Measurements from ENCODE around the gene MYCT1.

The MYCT1 gene, protein sequence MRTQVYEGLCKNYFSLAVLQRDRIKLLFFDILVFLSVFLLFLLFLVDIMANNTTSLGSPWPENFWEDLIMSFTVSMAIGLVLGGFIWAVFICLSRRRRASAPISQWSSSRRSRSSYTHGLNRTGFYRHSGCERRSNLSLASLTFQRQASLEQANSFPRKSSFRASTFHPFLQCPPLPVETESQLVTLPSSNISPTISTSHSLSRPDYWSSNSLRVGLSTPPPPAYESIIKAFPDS

DNA sequence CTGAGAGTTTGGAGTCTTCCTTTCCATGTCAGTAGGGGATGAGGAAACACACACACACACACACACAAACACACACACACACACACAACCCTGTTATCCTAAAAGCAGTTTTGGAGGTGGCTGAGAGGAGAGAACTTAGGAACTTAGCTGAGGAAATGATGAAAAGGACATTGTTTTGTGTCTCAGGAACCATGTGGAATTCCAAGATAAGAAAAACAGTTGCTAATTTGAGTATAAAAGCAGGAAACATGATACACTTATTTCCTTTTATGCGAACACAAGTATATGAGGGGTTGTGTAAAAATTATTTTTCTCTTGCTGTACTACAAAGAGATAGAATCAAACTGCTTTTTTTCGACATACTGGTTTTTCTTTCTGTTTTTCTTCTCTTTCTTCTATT, at the start of gene MYCT1:
TSS of gene MYCT1 (plus strand) at position 264 of the 400 bp plus-strand sequence. CDS start at position 270, 6 bp downstream.
- TF ChIP-seq, protein P1, sequence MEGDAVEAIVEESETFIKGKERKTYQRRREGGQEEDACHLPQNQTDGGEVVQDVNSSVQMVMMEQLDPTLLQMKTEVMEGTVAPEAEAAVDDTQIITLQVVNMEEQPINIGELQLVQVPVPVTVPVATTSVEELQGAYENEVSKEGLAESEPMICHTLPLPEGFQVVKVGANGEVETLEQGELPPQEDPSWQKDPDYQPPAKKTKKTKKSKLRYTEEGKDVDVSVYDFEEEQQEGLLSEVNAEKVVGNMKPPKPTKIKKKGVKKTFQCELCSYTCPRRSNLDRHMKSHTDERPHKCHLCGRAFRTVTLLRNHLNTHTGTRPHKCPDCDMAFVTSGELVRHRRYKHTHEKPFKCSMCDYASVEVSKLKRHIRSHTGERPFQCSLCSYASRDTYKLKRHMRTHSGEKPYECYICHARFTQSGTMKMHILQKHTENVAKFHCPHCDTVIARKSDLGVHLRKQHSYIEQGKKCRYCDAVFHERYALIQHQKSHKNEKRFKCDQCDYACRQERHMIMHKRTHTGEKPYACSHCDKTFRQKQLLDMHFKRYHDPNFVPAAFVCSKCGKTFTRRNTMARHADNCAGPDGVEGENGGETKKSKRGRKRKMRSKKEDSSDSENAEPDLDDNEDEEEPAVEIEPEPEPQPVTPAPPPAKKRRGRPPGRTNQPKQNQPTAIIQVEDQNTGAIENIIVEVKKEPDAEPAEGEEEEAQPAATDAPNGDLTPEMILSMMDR (IDR thresholded peaks at IDR 0.05; ENCODE audit: borderline replicate concordance, insufficient read depth, low read depth, low read length), result no peak
- no peak within 1 kb of the TSS for H3K4me3 ChIP-seq (ENCODE audit: low read depth, low read length)

DNA sequence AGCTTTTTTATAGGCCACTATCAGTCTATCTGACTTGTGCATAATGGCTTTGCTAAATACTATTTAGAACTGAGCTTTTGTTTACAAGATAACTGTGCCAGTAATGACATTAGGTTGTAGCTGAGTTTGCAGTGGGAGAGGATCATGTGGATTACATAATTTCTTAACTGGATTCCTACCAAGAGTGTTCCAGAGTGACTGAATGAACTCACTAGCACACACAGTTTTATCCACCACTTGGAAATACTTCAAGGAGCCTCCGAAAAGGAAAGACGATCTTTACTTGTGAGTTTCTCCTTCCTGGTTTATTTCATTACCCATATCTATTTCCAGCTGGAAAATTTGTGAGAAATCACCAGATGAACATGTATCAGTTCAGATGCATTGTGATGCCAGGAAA, 49.6 kb upstream of the MYCT1 start:
- no peak overlapping the region for H3K4me3 ChIP-seq (ENCODE audit: low read depth, low read length)
- TF ChIP-seq, protein P1 (IDR thresholded peaks at IDR 0.05; ENCODE audit: borderline replicate concordance, insufficient read depth, low read depth, low read length), result no peak

DNA sequence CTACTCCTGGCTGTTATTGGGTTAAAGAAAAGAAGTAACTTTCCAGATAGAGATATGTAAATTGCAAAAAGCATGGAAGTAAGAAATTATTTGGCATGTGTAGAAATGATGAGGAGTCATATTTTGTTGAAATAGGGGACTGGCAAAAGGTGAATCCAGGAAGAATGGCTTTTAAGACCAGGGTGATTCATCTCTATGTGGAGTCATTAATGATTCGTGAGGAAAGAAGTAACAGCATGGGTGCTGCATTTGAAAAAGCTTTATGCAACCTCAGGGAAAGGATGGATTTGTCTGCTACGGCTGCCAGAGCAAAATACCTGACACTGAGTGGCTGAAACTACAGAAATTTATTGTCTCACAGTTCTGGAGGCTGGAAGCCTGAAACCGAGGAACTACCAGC, 45.7 kb upstream of the MYCT1 start:
- H3K4me3 ChIP-seq (ENCODE audit: low read depth, low read length), result no peak overlapping the region
- TF ChIP-seq, protein P1 (IDR thresholded peaks at IDR 0.05; ENCODE audit: borderline replicate concordance, insufficient read depth, low read depth, low read length), result no peak

DNA sequence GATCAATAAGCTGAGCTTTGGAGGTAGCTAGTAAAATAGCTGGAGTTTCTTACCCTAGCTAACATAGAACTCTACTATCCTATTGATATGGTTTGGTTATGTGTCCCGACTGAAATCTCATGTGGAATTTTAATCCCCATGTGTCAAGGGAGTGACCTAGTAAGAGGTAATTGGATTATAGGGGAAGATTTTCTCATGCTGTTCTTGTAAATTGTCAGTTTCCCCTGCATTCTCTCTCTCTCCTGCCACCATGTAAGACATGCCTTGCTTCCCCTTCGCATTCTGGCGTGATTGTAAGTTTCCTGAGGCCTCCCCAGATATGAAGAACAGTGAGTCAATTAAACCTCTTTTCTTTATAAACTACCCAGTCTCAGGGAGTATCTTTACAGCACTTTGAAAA, 35.9 kb upstream of the MYCT1 start:
- TF ChIP-seq, protein P1 (IDR thresholded peaks at IDR 0.05; ENCODE audit: borderline replicate concordance, insufficient read depth, low read depth, low read length), result no peak
- H3K4me3 ChIP-seq (ENCODE audit: low read depth, low read length), result no peak overlapping the region

DNA sequence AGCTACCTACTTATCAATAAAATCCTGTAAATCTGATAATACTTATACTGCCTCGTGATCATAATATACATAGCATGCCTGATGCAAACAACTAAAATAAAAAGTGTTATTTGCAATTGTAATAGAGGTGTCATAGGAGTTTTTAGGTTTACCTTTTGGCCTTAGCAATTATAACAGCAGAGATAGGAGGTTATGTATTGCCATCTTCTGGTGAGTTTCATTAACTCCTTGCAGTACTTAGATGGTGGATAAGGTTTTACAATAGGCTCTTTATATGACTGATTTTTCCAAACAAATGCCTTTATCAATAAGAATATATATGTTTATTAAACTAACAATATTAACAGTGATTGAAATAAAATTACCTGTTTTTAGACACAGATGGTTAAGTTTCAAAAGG, 27.8 kb upstream of the MYCT1 start:
- TF ChIP-seq, protein P1 (IDR thresholded peaks at IDR 0.05; ENCODE audit: borderline replicate concordance, insufficient read depth, low read depth, low read length), result no peak
- H3K4me3 ChIP-seq (ENCODE audit: low read depth, low read length), result no peak overlapping the region

DNA sequence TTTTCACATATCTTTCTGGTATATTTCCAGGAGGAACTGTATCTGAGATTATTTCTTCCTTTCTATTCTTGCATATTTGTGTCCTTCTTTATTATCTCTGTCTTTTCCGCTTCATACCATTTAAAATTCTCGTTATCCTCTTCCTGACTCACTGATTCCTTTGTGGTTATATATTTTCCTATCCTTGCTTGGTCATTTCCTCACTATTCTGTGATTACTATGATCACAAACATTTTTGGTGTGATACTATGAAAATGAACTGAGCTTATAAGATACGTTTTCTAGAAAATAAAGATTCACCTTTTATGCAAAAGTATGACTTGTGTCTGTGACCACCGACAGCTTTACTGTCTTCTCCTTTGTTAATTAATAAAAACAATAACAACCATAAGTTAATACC, 26.5 kb upstream of the MYCT1 start:
- H3K4me3 ChIP-seq (ENCODE audit: low read depth, low read length), result no peak overlapping the region
- TF ChIP-seq, protein P1 (IDR thresholded peaks at IDR 0.05; ENCODE audit: borderline replicate concordance, insufficient read depth, low read depth, low read length), result no peak

DNA sequence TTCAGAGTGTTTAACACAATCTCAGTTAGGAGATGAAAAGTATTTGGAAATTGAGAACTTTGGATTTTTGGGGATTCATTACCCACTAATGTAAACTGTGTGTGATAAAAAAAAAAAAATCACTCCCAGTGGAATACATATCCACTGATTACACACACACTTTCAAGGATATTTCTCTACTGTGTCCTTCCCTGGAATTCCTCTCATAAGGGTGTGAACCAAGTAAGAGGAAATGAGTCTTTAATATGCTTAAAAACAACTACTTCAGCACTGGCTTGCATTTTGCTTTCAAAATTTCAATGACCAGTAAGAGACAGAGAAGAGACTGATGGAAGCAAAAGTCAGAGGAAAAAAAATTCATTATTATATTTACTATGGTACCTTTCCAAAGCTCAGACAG, 24.5 kb upstream of the MYCT1 start:
- TF ChIP-seq, protein P1 (IDR thresholded peaks at IDR 0.05; ENCODE audit: borderline replicate concordance, insufficient read depth, low read depth, low read length), result no peak
- H3K4me3 ChIP-seq (ENCODE audit: low read depth, low read length), result no peak overlapping the region
